GM06990 (cell line): ENCODE results near the gene OSBPL10.

ENCODE experiments used
- DNase-seq: peaks from one replicate; pipeline ENCODE4 v3.0.0-alpha.2; 2011; ENCODE audit not compliant: insufficient read length; ENCODE audit errors: extremely low read depth
- H3K27me3 ChIP-seq: replicated peaks from 2 replicates; pipeline ENCODE4 v1.6.0; 2011; ENCODE audit warnings: low read length; ENCODE audit not compliant: control insufficient read depth, insufficient read depth
- H3K36me3 ChIP-seq: 2 replicates; pipeline ENCODE4 v1.5.1; 2011; ENCODE audit warnings: low read length; ENCODE audit not compliant: control insufficient read depth, insufficient read depth
- H3K4me3 ChIP-seq: replicated peaks from 2 replicates; pipeline ENCODE4 v1.5.1; 2011; ENCODE audit warnings: low read depth, mild to moderate bottlenecking, control low read depth, low read length
- CTCF ChIP-seq: IDR thresholded peaks from 2 replicates; pipeline ENCODE4 v1.5.1; 2011; ENCODE audit warnings: low read length, control low read depth, mild to moderate bottlenecking, inconsistent platforms; ENCODE audit not compliant: insufficient read depth, poor library complexity, severe bottlenecking

Gene OSBPL10

GRCh38 chr3:31853580-31853979 lies 127.5 kb downstream of the OSBPL10 start:
- Histone ChIP-seq H3K27me3 (no peaks in the 10 kb centered on the region), H3K4me3 (no peak overlapping the region), H3K36me3 (no peaks in the 10 kb centered on the region)
- DNase-seq: no peak
- TF ChIP-seq CTCF: no peak

- Histone ChIP-seq H3K4me3 (no peak overlapping the region), H3K36me3 (no peaks in the 10 kb centered on the region), H3K27me3 (no peaks in the 10 kb centered on the region)
- DNase-seq: no peak
- TF ChIP-seq CTCF: no peak
Observed at GRCh38 chr3:31851278-31851677, 129.8 kb downstream of the OSBPL10 start.

- Histone ChIP-seq H3K4me3 (no peak overlapping the region), H3K36me3 (no peaks in the 10 kb centered on the region), H3K27me3 (no peaks in the 10 kb centered on the region; the same call in 1 of the 2 replicates)
- DNase-seq: no peak
- TF ChIP-seq CTCF: no peak
Observed at GRCh38 chr3:31848911-31849310, 132.2 kb downstream of the OSBPL10 start.

DNA sequence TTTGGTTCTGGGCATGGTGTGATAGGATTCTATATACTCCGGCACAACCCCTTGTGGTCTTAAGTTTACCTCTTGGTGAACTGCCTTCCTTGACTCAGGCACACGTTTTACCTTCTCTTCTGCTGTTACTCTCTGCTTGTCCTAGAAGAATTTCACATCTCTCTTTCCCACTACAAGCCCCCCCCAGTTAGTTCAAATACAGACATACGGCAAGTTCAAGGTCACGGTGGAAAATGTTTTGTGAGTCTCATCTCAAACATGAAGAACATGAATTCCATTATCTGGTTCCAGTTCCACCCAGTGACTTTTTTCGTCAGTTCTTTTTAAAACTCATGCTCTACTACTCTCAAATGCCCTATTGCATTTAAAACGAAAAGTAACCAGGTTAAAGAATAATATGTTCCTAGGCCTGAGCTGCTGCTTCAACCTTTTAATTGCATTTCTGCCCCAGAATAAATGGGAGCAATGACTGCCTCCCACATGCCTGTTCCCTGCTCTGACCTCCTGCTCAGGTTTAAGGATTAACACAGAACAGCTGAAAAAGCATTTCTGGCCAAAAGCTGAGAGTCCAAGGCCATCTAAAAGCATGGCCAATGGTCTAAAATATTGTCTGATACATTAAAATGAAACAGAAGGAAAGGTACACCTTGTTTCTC lies 132.8 kb downstream of the OSBPL10 start:
- no peaks in the 10 kb centered on the region; the same call in 1 of the 2 replicates for H3K27me3 ChIP-seq
- DNase-seq: no peak
- no peak for TF ChIP-seq CTCF
- H3K36me3 ChIP-seq: no peaks in the 10 kb centered on the region
- no peak overlapping the region for H3K4me3 ChIP-seq

DNA sequence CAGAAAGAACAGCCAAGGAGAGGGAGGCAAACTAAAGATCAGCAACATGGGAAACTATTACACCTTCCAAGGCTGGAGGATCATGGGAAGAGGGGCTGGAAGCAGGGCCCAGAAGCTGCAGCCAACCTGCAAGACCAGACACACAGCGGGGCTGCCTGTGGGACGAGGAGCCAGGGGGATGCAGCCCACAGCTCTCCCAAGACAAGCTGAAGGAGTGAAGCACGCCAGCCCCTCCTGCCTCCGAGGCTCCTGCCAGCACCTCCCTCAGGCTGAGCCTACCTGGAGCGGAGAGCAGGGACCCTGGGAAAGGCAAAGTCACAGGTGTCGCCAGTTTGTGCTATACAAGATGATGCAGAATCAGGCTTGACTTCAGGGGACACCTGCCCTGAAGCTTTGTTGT lies 133.3 kb downstream of the OSBPL10 start:
- no peak for DNase-seq
- Histone ChIP-seq H3K4me3 (no peak overlapping the region), H3K27me3 (no peaks in the 10 kb centered on the region; the same call in 1 of the 2 replicates), H3K36me3 (no peaks in the 10 kb centered on the region)
- no peak for TF ChIP-seq CTCF

DNA sequence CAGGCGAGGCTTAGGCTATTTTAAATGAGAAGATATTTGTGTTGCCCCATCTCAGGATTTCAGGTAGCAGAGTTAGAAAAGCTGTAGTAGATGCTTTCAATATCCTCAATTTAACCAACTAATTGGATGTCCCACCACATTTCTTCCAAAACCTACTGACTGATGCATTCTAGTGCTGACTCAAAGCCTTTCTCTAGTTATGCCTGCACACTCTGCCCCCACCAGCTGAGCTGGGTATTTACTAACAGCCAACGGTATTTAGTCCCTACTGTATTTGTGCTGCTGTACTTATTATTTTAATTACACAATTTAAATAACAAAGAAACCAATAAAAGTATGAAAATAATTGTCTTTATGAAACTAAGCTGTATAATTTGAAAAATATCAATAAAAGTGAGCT lies 139.5 kb downstream of the OSBPL10 start:
- DNase-seq: no peak
- no peak for TF ChIP-seq CTCF
- Histone ChIP-seq H3K4me3 (no peak overlapping the region), H3K36me3 (no peaks in the 10 kb centered on the region), H3K27me3 (no peaks in the 10 kb centered on the region; the same call in none of the 2 replicates)
